HS-27A (cell line): ENCODE results near the gene ILDR2.
"Not testable (repeated sequence)": the region's sequence is repeated elsewhere in the genome, so short reads cannot be mapped to it uniquely, and the experiment has no call there.

Experiments
- DNase-seq: peaks from one replicate; pipeline ENCODE4 v3.0.0-alpha.2; 2012; ENCODE audit warnings: low read depth, missing footprints

Gene ILDR2

GRCh38 chr1:166888373-166889111, 86.8 kb downstream of the ILDR2 start:
- DNase-seq = no peak

GRCh38 chr1:166884971-166885370, 90.4 kb downstream of the ILDR2 start:
- DNase-seq = no peak

- DNase-seq = no peak
These were observed 91.2 kb downstream of the ILDR2 start for GRCh38 chr1:166884040-166884642.

GRCh38 chr1:166882893-166883292, 92.4 kb downstream of the ILDR2 start:
- no peak for DNase-seq

GRCh38 chr1:166878173-166878917, 97.0 kb downstream of the ILDR2 start:
- DNase-seq = not testable (repeated sequence)

GRCh38 chr1:166876540-166876838, 98.9 kb downstream of the ILDR2 start:
- DNase-seq = no peak

GRCh38 chr1:166875734-166876539, 99.4 kb downstream of the ILDR2 start, which contains the start of gene TADA1:
TADA1 (minus strand) TSS chr1:166876264; CDS start chr1:166876233, 31 bp downstream.
- peak; percentile 84 for DNase-seq

GRCh38 chr1:166875302-166875733, 100.0 kb downstream of the ILDR2 start:
- DNase-seq = no peak

GRCh38 chr1:166874464-166874863, 100.9 kb downstream of the ILDR2 start:
- DNase-seq = no peak

- no peak for DNase-seq
These were observed 104.8 kb downstream of the ILDR2 start for GRCh38 chr1:166870584-166870983.

- DNase-seq = no peak
These were observed 105.8 kb downstream of the ILDR2 start for GRCh38 chr1:166869318-166870099.

GRCh38 chr1:166868639-166869038, 106.7 kb downstream of the ILDR2 start:
- DNase-seq = no peak

GRCh38 chr1:166865926-166866325, 109.4 kb downstream of the ILDR2 start:
- DNase-seq = no peak

- DNase-seq = no peak
These were observed 115.7 kb downstream of the ILDR2 start for GRCh38 chr1:166859597-166859996.

- DNase-seq = no peak
These were observed 116.5 kb downstream of the ILDR2 start for GRCh38 chr1:166858726-166859419.
